Omental fat pad (tissue), 4 donors: ENCODE data around the gene GPRC5B. TPM values are rescaled to one million over a fixed set of nuclear protein-coding genes. Genes with fewer than 3 reads are reported as not detected.

Source experiments
- ATAC-seq: fragments of 150-250 bp; one replicate; pipeline ENCODE4 v1.9.1; 2016; ENCODE audit warnings: mild to moderate bottlenecking, moderate library complexity; ENCODE audit not compliant: low FRiP score
- DNase-seq: peaks from one replicate; pipeline ENCODE4 v3.0.0-alpha.2; 2019; ENCODE audit warnings: low spot score
- CTCF ChIP-seq, 3 donors: fragments of 450-650 bp; IDR thresholded peaks; one replicate each; pipeline ENCODE4 v1.5.1; 2016 to 2017; ENCODE audit warnings: antibody characterized with exemption in 3 of 3, mild to moderate bottlenecking in 3 of 3, moderate library complexity in 2 of 3
- total RNA-seq, 4 donors: library from RNA; depleted of rRNA; stranded (reverse); fragments of >200 nt; gene quantifications; one replicate each; pipeline ENCODE4 v1.1.0, GENCODE V29; 2016

The GPRC5B gene
- total RNA-seq, 4 donors from 2014 or later = 15.4 to 36.3 (median 30.7) TPM

- no peak for DNase-seq
- no peak for ATAC-seq
- no peak for TF ChIP-seq CTCF (IDR thresholded peaks at IDR 0.05)
Observed at GRCh38 chr16:19861811-19862327, 22.8 kb downstream of the GPRC5B start.

- DNase-seq (no peak), ATAC-seq (no peak)
- no peak for TF ChIP-seq CTCF (IDR thresholded peaks at IDR 0.05)
Observed at GRCh38 chr16:19861133-19861532, 23.5 kb downstream of the GPRC5B start.

- DNase-seq = no peak
- ATAC-seq = no peak
- TF ChIP-seq CTCF (IDR thresholded peaks at IDR 0.05) = no peak
Observed at GRCh38 chr16:19860166-19861041, 24.2 kb downstream of the GPRC5B start.

DNA sequence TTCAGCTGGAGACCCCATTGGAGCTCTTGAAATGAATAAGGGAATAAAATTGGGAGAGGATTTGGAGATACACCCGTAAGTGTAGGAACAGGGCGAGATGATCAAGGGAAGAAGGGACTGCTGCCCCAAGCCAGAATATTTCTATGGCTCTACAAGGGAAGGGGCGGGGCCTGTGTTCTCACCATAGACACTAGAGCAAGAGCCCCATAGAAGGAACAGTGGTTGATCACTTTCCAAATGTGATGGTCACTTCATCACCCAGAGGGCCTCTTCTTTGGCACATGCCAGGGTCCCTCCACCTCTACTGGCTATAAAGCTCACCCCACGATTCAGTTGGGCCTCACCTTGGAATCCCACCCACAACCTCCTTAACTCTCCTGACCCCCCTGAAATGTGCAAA, 25.0 kb downstream of the GPRC5B start:
- no peak for ATAC-seq
- no peak for DNase-seq
- no peak for TF ChIP-seq CTCF (IDR thresholded peaks at IDR 0.05)

DNA sequence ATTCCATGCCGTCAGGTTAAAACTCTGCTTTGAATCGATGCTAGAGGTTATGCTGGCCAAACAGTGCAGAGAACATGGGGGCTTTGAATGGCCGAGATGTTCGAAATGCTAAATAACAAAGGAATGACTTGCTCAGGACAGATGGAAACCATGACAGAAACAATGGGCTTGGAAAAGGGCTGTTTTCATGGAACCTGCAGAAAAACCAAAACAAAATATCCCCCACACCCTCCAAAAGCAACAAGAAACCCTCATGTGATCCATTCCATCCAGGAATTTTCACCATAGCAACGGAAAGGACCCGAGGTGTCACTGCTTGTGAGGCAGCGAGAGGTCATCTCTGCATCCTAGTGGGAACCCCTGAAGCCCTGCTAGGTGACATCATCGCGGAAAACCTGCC, 25.5 kb downstream of the GPRC5B start:
- no peak for ATAC-seq

GRCh38 chr16:19858340-19859018, 26.2 kb downstream of the GPRC5B start:
- no peak for TF ChIP-seq CTCF (IDR thresholded peaks at IDR 0.05)
- DNase-seq (no peak), ATAC-seq (no peak)

More for the DNA sequence above, 25.5 kb downstream of the GPRC5B start:
- no peak for DNase-seq
- no peak for TF ChIP-seq CTCF (IDR thresholded peaks at IDR 0.05)
